ENCODE results near the gene ALOX15B.

GRCh38 chr17:8052256-8053252 lies 13.7 kb downstream of the ALOX15B start:
- no peak for TF ChIP-seq RAD21 (IDR thresholded peaks at IDR 0.05)
- TF ChIP-seq, protein P1, sequence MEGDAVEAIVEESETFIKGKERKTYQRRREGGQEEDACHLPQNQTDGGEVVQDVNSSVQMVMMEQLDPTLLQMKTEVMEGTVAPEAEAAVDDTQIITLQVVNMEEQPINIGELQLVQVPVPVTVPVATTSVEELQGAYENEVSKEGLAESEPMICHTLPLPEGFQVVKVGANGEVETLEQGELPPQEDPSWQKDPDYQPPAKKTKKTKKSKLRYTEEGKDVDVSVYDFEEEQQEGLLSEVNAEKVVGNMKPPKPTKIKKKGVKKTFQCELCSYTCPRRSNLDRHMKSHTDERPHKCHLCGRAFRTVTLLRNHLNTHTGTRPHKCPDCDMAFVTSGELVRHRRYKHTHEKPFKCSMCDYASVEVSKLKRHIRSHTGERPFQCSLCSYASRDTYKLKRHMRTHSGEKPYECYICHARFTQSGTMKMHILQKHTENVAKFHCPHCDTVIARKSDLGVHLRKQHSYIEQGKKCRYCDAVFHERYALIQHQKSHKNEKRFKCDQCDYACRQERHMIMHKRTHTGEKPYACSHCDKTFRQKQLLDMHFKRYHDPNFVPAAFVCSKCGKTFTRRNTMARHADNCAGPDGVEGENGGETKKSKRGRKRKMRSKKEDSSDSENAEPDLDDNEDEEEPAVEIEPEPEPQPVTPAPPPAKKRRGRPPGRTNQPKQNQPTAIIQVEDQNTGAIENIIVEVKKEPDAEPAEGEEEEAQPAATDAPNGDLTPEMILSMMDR (IDR thresholded peaks at IDR 0.05; ENCODE audit: low read depth, low read length, missing input control): no peak
- TF ChIP-seq NR2F2 (IDR thresholded peaks at IDR 0.05): no peak
- no peak for TF ChIP-seq GABPA (IDR thresholded peaks at IDR 0.05 in 1 of 2, conservative IDR thresholded peaks at IDR 0.05 in 1 of 2)
- TF ChIP-seq, protein P2, sequence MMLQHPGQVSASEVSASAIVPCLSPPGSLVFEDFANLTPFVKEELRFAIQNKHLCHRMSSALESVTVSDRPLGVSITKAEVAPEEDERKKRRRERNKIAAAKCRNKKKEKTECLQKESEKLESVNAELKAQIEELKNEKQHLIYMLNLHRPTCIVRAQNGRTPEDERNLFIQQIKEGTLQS (IDR thresholded peaks at IDR 0.05): no peak
- TF ChIP-seq HNF4A (conservative IDR thresholded peaks at IDR 0.05): no peak
- TF ChIP-seq SP1 (IDR thresholded peaks at IDR 0.05): no peak
- TF ChIP-seq ZBTB33 (IDR thresholded peaks at IDR 0.05): no peak
- TF ChIP-seq FOXA1 (IDR thresholded peaks at IDR 0.05): no peak
- TF ChIP-seq, protein P3, sequence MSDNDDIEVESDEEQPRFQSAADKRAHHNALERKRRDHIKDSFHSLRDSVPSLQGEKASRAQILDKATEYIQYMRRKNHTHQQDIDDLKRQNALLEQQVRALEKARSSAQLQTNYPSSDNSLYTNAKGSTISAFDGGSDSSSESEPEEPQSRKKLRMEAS (IDR thresholded peaks at IDR 0.05): no peak
- no peak for TF ChIP-seq YY1 (IDR thresholded peaks at IDR 0.05)
- TF ChIP-seq EGR1 (IDR thresholded peaks at IDR 0.05; ENCODE audit: low read depth in 2 of 2): no peak
- no peak for TF ChIP-seq FOXA2 (IDR thresholded peaks at IDR 0.05)

Data from liver (tissue), 3 donors.